IPS-NIHi7 (cell line): ENCODE results near the gene SERTM1.
A peak's percentile ranks its signal among the peaks of the same experiment; 100 is the strongest.

Experiments
- DNase-seq: peaks from one replicate; pipeline ENCODE4 v3.0.0; 2012; ENCODE audit warnings: mixed read lengths; ENCODE audit errors: extremely low spot score

SERTM1 gene

GRCh38 chr13:36673838-36674326 is at the start of gene SERTM1:
TSS of gene SERTM1 (plus strand) at chr13:36674020. CDS start at chr13:36695079, 21,059 bp downstream.
- DNase-seq, result peak; percentile 90

GRCh38 chr13:36628377-36629056 is 45.3 kb upstream of the SERTM1 start:
- no peak for DNase-seq

- DNase-seq, result no peak
These were observed 44.8 kb upstream of the SERTM1 start for GRCh38 chr13:36629057-36629385.

GRCh38 chr13:36630181-36630803 is 43.5 kb upstream of the SERTM1 start:
- DNase-seq, result peak; percentile 26

GRCh38 chr13:36639610-36640009 is 34.2 kb upstream of the SERTM1 start:
- DNase-seq, result no peak

DNA sequence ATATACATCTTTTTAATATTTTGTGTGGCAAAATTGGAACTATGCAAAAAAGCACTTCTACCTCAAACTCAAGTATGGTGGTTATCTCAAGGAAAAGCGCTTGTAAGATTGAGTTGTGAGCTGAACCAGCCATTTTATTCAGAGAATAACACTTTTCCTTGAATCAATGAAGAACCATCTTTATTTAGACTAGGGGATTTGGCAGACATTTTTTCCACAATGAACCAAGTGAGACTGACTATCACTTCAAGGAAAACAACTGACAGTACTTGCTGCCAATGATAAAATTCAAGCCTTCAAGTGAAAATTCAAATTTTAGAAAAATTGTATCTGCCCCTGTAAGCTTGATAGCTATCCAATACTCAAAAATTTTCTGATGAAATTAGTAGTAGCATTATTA is 23.2 kb upstream of the SERTM1 start:
- no peak for DNase-seq

DNA sequence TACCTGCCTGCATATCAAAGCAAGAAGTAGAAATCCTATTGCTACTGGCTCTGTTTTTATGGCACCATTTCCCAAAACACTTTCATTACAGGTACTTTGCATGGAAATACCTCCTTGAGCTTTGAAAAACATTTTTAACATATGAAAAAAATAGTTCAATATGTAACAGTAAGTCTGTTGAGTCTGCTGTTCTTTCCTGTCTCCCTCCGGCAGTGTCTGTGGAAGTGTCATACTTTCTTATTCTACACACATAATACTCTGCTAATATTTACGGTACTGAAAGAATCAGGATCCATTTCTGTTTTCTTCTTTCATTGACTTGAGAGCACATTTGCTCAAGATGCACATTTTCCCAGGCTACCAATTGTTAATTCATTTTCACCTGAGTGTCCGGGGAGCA is 8.2 kb upstream of the SERTM1 start:
- DNase-seq, result no peak

- no peak for DNase-seq
These were observed 7.2 kb upstream of the SERTM1 start for GRCh38 chr13:36666477-36667229.

DNA sequence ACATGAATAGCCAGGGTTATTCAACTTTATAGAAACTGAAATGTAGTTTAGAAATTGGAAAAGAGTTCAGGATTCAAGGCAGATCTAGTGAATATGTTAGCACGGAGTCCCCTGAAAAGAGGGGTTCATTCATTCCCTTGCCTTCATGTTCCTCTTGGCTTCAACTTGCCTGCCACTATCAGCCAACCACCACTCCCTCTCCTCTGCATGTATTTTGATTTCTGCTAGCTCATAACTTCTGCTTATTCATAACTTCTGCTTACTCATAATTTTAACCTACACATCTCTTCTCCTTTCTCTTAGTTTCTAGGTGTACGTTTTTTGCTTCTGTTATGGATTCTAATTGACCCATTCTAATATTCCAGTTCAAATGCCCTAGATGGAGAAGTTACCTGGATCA is 5.5 kb upstream of the SERTM1 start:
- no peak for DNase-seq

GRCh38 chr13:36673352-36673751 is 468 bp upstream of the SERTM1 start:
- no peak for DNase-seq

DNA sequence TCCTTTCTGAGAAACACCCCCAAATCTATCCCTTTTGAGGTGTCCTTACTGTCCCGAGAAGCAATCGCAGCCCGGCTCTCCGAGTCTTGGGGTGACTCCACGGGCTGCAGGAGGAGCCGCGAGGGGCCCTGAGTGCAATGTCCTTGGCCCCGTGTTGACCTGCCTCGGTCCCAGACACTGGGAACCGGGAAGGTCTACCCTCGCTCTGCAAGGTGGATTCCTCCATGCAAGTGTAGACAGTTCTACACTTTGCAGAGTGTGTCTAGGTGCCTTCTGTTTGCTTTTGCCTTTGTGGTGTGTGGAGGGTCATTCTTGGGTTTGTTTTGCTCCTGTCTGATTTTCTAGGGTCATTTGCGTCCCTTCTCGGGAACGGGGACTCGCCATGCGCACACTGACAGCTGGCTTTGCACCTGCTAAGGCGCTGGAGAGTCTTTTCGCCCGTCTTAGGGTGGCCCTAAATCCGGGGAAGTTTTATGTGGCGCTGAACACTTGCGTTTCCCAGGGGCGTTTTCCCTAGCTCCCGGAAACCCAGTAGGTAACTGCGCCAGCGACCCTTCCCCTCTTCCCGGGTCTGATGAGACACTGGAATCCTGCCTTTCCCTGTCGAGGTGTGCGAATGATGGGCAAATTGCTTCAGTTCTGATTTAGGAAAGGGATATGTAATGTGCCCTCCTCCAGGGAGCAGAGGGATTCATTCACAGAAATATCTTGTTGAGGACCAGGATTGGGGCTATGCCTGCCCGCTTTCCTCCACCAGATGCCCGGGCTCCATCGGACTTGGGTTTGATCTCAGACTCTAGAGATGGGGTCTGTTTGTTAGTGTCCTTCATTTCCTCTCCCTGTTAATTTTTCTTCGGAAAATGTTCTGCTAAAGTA is 755 bp downstream of the SERTM1 start:
- DNase-seq, result no peak

- no peak for DNase-seq
These were observed 1.4 kb downstream of the SERTM1 start for GRCh38 chr13:36675213-36675536.

DNA sequence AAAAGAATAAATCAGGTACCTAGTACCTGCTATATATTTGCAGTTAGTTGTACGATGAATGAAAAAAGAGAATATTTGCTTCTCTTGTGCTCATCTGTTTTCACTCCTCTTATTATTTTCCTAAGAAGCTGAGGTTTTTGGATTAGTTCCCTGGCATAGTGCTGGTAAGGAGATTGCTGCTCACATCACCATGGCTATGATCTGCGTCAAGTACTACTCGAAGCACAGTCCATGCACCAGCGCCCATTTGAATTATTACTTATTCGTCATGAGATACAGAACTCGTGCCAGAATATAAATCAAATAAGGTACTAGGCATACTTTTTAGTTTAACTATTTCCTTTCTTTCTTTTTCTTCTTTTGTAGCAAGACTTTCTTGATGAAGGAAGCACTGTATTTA is 7.1 kb downstream of the SERTM1 start:
- no peak for DNase-seq

- DNase-seq, result no peak
These were observed 8.2 kb downstream of the SERTM1 start for GRCh38 chr13:36681894-36682624.

DNA sequence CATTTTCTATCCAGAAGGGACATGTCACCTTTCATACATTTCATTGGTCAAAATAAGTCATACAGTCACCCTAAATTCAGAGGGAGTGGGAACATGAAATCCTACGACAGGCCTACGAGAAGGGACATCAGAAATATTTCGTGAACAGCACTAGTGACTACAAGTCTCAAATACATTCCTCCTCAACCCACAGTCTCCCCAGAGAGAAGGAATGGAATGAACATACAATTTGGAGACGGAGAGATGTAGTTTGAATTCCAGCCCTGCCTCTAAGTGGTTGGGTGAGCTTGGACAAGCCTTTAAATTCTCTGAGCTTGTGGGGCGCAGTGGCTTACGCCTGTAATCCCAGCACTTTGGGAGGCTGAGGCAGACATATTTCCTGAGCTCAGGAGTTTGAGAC is 9.9 kb downstream of the SERTM1 start:
- DNase-seq, result no peak

DNA sequence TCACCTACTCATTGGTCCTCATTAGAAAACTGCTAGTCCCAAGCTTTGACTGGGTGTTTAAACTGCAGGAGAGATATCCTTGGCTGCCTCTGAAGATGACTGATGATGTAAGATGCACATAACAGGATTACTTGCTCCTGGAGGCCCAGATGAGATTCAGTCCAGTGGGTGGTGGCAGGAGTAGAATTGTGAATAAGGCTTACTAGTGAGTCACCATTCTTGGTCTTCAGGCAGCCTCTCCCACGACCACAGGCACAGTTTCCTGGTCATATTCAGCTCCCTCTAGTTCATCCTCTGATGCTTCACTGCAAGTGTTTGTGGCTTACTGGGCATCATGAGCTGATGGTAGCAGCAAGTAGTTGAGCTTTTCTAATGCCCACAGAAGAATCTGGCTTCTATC is 12.1 kb downstream of the SERTM1 start:
- no peak for DNase-seq

DNA sequence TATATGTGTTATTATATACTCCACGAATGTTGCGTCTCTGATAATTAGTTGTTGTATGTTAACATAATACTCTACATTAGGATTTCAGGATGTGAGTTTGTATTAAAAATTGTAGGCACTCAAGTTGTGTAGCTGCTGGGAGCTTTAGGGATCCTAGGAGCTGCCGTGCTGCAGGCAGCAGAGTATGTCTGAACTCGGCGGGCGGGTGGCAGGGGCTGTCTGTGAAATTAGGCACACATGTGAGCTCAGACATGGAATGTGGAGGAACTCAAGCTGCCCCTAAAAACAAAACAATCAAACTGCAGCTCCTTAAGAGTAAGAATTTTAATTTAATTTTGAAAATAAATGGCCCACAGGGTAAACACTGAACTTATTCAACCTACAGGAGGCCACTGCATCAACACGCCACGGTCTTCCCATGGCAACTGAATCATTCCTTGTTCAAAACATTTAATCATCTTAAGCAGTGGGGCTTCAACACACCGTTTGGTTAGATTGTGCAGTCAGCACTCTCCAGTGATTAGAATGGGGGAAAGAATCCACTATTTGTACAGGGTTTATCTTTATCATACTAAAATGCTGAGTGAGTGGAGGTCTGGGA is 22.7 kb downstream of the SERTM1 start:
- DNase-seq, result no peak

GRCh38 chr13:36700170-36700569 is 26.4 kb downstream of the SERTM1 start:
- DNase-seq, result no peak

- DNase-seq, result no peak
These were observed 32.9 kb downstream of the SERTM1 start for GRCh38 chr13:36706755-36707154.

- no peak for DNase-seq
These were observed 35.5 kb downstream of the SERTM1 start for GRCh38 chr13:36709136-36709890.
